ENCODE results near the gene CARS1. TPM values are rescaled to one million over a fixed set of nuclear protein-coding genes. Genes with fewer than 3 reads are reported as not detected.

The CARS1 gene
- total RNA-seq, 1 donor from 2014 or later = 51.8 TPM

DNA sequence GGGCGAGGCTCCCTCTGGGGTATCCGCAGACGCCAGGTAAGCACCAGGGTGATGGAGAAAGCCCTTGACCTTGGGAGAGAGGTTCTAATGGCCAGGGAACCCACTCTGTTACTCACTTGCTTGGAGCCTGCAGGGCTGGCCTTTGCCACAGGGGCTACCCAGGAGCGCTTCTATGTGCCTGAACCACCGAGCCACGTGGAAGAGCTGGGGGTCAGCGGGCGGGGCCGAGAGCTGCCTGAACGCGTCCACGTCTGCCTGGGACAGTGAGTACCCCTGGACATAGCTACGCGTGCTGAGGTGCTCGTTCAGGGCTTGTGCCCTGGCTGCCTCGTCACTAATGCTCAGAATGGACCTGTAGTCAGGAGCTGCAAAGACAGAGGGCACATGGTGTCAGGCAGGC lies 9.6 kb downstream of the CARS1 start:
- H3K27ac Mint-ChIP-seq = no peak overlapping the region
- intact Hi-C loops (cut with micrococcal nuclease) = no loop called here
- H3K4me1 Mint-ChIP-seq (ENCODE audit: low read depth) = peaks cover 15% of the 10 kb centered on the region
- no peaks in the 10 kb centered on the region for H3K9me3 Mint-ChIP-seq
- peaks cover 26% of the 10 kb centered on the region for H3K36me3 Mint-ChIP-seq (ENCODE audit: low read depth)
- no peaks in the 10 kb centered on the region for H3K27me3 Mint-ChIP-seq (ENCODE audit: low read depth)
- no peak overlapping the region for H3K4me3 Mint-ChIP-seq (ENCODE audit: low read depth)
- no peak for DNase-seq (ENCODE audit: low spot score)

DNA sequence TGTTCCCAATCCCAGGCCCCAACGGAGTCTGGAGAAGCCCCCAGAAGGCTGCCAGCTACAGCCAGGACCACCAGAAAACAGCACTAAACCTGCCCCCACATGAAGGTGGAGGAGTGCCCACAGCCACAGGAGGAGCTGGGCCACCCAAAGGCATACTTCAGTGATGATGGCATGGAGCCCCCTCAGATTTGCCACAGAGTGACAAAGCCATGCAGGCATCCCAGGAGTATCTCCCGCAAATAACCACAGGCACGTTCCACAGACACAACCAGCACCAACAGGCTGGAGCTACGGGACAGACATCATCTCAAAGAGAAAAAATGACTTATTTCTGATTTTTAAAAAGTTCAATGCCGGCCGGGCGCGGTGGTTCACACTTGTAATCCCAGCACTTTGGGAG lies 10.6 kb downstream of the CARS1 start:
- no peak overlapping the region for H3K4me3 Mint-ChIP-seq (ENCODE audit: low read depth)
- H3K9me3 Mint-ChIP-seq = no peaks in the 10 kb centered on the region
- H3K27me3 Mint-ChIP-seq (ENCODE audit: low read depth) = no peaks in the 10 kb centered on the region
- peaks cover 15% of the 10 kb centered on the region for H3K4me1 Mint-ChIP-seq (ENCODE audit: low read depth)
- intact Hi-C loops (cut with micrococcal nuclease) = no loop called here
- DNase-seq (ENCODE audit: low spot score) = no peak
- peaks cover 27% of the 10 kb centered on the region for H3K36me3 Mint-ChIP-seq (ENCODE audit: low read depth)
- no peak overlapping the region for H3K27ac Mint-ChIP-seq

DNA sequence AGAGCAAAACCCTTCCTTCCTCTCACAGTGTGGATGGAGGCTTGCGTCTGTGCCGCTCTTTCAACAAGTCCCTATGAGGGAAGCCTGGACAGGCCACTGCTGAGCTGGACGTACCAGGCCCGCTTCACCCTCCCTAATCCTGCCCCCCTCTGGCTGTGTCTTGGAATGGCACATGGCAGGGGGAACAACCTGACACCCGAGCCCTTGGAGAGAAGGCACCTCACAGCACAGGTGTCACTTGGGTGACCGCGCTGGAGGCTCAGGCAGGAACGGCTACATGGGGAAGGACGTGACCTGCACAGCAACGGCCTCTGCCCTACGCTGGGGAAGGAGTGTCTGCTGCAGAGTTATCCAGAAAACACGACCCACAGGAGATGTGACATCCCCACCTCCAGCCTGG lies 11.0 kb downstream of the CARS1 start:
- Mint-ChIP-seq H3K27ac (no peak overlapping the region), H3K36me3 (ENCODE audit: low read depth) (peaks cover 30% of the 10 kb centered on the region), H3K27me3 (ENCODE audit: low read depth) (no peaks in the 10 kb centered on the region), H3K4me3 (ENCODE audit: low read depth) (no peak overlapping the region), H3K9me3 (no peaks in the 10 kb centered on the region), H3K4me1 (ENCODE audit: low read depth) (peaks cover 13% of the 10 kb centered on the region)
- intact Hi-C loops (cut with micrococcal nuclease) = no loop called here
- no peak for DNase-seq (ENCODE audit: low spot score)

DNA sequence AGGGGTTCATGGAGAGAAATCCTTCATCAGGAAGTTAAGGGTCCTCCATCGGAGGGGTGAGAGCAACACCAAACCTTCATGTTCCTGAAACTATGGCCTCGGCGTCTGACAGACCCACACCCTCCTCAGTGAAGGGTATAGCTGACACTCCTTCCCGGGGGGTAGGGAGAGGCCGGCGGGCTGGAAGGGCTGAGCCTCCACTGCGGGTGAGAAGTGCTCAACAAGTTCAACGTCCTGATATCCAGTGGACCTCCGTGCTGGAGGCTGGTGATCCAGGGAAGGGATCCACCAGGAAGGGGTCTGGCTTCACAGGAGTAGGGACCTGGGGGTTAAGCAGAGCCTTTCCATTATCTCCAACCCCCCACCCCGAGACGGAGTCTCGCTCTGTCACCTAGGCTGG lies 12.3 kb downstream of the CARS1 start:
- Mint-ChIP-seq H3K27ac (no peak overlapping the region), H3K27me3 (ENCODE audit: low read depth) (no peaks in the 10 kb centered on the region), H3K36me3 (ENCODE audit: low read depth) (peaks cover 35% of the 10 kb centered on the region), H3K4me3 (ENCODE audit: low read depth) (no peak overlapping the region), H3K9me3 (no peaks in the 10 kb centered on the region), H3K4me1 (ENCODE audit: low read depth) (peaks cover 7% of the 10 kb centered on the region)
- DNase-seq (ENCODE audit: low spot score) = no peak
- intact Hi-C loops (cut with micrococcal nuclease) = no loop called here

DNA sequence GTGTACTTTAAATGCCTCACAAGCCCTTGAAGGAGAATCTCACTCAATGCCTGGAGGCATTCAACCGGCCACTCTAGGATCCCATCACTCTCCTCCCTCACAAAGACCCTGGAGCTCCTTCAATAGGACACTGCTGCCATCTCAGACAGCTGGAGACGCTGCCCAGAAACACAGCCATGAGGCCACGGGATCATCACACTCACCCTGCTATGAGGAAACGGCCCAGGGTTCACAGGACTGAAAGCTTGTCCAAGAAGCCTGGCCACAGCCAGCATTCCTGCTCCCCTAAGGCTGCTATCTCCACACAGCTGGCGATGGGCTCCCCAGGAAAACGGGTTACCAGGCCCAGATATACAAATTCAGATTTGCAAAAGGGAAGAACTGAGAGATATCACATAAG lies 13.2 kb downstream of the CARS1 start:
- H3K4me3 Mint-ChIP-seq (ENCODE audit: low read depth) = no peak overlapping the region
- H3K4me1 Mint-ChIP-seq (ENCODE audit: low read depth) = peaks cover 2% of the 10 kb centered on the region
- H3K9me3 Mint-ChIP-seq = no peaks in the 10 kb centered on the region
- peaks cover 39% of the 10 kb centered on the region for H3K36me3 Mint-ChIP-seq (ENCODE audit: low read depth)
- DNase-seq (ENCODE audit: low spot score) = no peak
- H3K27me3 Mint-ChIP-seq (ENCODE audit: low read depth) = no peaks in the 10 kb centered on the region
- intact Hi-C loops (cut with micrococcal nuclease) = no loop called here
- H3K27ac Mint-ChIP-seq = peak overlapping the region; percentile 17

DNA sequence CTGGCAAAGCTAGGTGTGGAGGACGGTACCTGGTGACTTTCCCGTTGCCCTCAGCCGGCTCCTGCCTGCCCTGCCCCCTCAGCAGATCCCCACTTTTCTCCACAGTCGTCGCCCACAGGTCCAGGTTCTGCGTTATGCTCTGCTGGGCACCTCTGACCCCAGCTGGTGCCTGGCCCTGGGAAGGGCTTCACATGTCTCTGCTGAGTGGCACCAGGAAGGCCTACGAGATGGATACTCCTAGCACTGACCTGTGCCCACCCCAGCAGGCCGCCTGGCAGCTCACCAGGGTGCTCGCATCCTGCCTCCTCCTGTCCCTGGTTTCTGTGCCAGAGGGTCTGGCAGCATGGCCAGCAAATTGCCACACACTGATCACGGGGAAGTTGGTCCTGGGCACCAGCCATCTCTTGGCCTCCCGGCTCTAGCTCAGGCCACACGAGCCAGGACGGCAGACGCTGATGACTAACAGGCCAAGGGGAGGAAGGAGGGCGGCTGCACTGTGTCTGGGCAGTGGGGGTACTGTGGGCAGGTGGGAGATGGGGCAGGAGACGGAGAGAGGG lies 13.8 kb downstream of the CARS1 start:
- no peak for DNase-seq (ENCODE audit: low spot score)
- no peak overlapping the region for H3K27ac Mint-ChIP-seq
- no peaks in the 10 kb centered on the region for H3K9me3 Mint-ChIP-seq
- H3K36me3 Mint-ChIP-seq (ENCODE audit: low read depth) = peaks cover 43% of the 10 kb centered on the region
- H3K4me1 Mint-ChIP-seq (ENCODE audit: low read depth) = peaks cover 2% of the 10 kb centered on the region
- intact Hi-C loops (cut with micrococcal nuclease) = no loop called here
- no peaks in the 10 kb centered on the region for H3K27me3 Mint-ChIP-seq (ENCODE audit: low read depth)
- no peak overlapping the region for H3K4me3 Mint-ChIP-seq (ENCODE audit: low read depth)

DNA sequence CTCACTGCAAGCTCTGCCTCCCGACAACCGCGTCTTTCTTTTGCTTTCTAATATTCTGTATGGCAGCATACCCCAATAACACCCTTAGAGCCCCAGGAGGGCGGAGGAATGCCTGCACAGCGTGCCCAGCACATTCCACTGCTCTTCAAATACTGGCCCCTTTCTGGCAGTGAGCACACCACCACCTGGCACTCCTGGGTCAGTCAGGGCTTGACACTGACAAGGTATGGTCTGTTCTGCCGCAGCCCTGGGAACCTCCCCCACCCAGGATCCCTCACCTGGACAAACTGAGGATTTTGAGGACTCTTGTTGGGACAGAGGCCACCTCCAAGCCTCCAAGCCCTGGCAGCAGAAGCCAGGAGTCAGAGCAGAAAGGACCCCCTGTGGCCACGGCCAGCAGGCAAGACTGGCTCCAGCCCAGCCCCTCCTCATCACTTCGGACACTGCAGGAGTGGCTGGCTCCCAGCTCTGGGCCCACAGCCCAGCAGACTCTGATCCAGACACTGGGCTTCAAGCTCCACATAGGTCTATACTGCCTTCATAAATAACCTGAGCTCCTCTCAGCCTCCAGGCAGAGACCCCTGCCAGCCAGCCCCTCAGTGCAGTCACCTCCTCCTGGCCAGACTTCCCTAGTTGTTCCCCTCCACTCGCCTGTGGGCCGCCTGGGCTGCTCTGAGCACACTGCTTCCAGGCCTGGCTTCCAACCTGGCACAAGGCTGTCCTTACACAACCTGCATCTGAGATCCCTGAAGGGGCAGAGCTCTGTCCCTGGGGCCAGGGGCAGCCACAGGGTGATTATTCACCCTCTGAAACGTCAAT lies 14.5 kb downstream of the CARS1 start:
- no peak for DNase-seq (ENCODE audit: low spot score)
- Mint-ChIP-seq H3K4me3 (ENCODE audit: low read depth) (no peak overlapping the region), H3K36me3 (ENCODE audit: low read depth) (peaks cover 48% of the 10 kb centered on the region), H3K27ac (no peak overlapping the region), H3K4me1 (ENCODE audit: low read depth) (peaks cover 2% of the 10 kb centered on the region), H3K9me3 (no peaks in the 10 kb centered on the region), H3K27me3 (ENCODE audit: low read depth) (no peaks in the 10 kb centered on the region)
- intact Hi-C loops (cut with micrococcal nuclease) = no loop called here

DNA sequence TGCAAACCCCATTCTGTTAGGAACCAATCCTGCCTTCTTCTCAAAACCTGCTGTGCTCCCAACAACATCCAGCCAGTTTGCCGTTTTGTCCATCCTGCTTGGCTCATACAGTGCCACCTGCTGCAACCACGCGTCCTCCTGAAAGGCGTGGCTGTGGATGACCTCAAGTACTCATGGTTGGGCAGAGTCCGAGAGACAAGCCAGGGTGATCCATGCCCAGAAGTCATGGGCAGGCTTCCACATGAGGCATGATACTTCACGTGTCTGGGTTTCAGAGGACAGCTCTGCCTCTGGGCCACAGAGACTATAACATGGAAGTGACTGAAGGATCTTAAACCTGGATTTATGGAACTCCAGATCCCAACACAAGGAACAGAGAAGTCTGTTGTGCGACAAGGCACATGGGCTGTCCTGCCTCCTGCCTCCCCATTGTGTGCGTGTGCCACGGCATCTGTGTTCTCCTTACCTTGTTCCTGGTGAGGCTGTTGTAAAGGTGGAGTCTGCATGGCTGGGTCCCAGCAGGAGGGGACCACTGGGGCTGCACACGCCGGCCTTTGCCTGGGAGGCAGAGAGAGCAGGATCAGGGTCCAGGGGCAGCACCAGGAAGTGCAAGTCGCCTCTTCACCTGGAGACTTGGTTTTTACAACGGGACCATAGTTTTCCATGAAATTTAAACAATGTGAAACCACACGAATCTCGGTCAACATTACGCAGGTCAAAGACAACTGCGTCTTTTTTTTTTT lies 15.4 kb downstream of the CARS1 start:
- no peak for DNase-seq (ENCODE audit: low spot score)
- H3K9me3 Mint-ChIP-seq = no peaks in the 10 kb centered on the region
- peaks cover 51% of the 10 kb centered on the region for H3K36me3 Mint-ChIP-seq (ENCODE audit: low read depth)
- H3K4me1 Mint-ChIP-seq (ENCODE audit: low read depth) = peaks cover 6% of the 10 kb centered on the region
- no peaks in the 10 kb centered on the region for H3K27me3 Mint-ChIP-seq (ENCODE audit: low read depth)
- intact Hi-C loops (cut with micrococcal nuclease) = no loop called here
- H3K4me3 Mint-ChIP-seq (ENCODE audit: low read depth) = no peak overlapping the region
- no peak overlapping the region for H3K27ac Mint-ChIP-seq

DNA sequence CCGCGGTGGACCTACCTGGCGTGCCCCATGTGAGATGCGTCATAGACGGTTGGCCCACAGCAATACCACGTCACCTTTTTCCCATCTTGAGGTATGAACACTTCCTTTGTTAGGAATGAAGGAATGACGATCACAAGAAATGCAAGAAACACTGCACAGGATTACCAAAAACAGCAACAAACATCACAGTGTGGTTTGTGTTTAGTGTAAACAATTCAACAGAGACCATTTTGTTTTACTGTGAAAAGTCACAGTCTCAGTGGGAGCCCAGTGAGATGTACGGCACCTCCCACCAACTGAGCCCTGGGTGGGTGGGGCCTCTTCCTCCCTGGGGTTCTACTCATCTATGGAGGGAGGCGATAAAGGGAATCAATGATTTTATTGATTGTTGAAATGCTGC lies 16.3 kb downstream of the CARS1 start:
- H3K27me3 Mint-ChIP-seq (ENCODE audit: low read depth) = no peaks in the 10 kb centered on the region
- H3K4me1 Mint-ChIP-seq (ENCODE audit: low read depth) = peaks cover 6% of the 10 kb centered on the region
- intact Hi-C loops (cut with micrococcal nuclease) = no loop called here
- H3K27ac Mint-ChIP-seq = no peak overlapping the region
- H3K36me3 Mint-ChIP-seq (ENCODE audit: low read depth) = peaks cover 55% of the 10 kb centered on the region
- no peak overlapping the region for H3K4me3 Mint-ChIP-seq (ENCODE audit: low read depth)
- no peak for DNase-seq (ENCODE audit: low spot score)
- H3K9me3 Mint-ChIP-seq = no peaks in the 10 kb centered on the region

DNA sequence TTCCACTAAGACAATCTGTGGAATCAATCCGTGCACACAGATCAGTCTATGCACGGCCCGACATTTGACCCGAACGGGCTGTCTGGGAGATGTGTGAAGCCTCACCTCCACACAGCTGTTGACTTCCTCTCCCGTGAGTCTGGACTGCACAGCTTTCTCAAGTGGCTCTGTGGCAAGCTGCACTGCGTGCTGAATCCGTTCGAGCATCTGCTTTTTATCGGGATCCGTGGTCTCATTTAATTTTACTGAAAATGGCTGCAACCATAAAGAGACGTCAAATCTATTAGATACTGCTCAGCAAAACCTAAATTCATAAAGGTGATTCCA lies 19.3 kb downstream of the CARS1 start:
- no peak overlapping the region for H3K27ac Mint-ChIP-seq
- H3K27me3 Mint-ChIP-seq (ENCODE audit: low read depth) = no peaks in the 10 kb centered on the region
- intact Hi-C loops (cut with micrococcal nuclease) = loop anchor here (1.0 to 5.0 kb wide), 2 partner anchors 53 to 179 kb away; partner anchors contain the start of gene MRGPRG
- H3K4me1 Mint-ChIP-seq (ENCODE audit: low read depth) = peaks cover 4% of the 10 kb centered on the region
- H3K36me3 Mint-ChIP-seq (ENCODE audit: low read depth) = peaks cover 62% of the 10 kb centered on the region
- no peak overlapping the region for H3K4me3 Mint-ChIP-seq (ENCODE audit: low read depth)
- H3K9me3 Mint-ChIP-seq = no peaks in the 10 kb centered on the region
- DNase-seq (ENCODE audit: low spot score) = no peak

DNA sequence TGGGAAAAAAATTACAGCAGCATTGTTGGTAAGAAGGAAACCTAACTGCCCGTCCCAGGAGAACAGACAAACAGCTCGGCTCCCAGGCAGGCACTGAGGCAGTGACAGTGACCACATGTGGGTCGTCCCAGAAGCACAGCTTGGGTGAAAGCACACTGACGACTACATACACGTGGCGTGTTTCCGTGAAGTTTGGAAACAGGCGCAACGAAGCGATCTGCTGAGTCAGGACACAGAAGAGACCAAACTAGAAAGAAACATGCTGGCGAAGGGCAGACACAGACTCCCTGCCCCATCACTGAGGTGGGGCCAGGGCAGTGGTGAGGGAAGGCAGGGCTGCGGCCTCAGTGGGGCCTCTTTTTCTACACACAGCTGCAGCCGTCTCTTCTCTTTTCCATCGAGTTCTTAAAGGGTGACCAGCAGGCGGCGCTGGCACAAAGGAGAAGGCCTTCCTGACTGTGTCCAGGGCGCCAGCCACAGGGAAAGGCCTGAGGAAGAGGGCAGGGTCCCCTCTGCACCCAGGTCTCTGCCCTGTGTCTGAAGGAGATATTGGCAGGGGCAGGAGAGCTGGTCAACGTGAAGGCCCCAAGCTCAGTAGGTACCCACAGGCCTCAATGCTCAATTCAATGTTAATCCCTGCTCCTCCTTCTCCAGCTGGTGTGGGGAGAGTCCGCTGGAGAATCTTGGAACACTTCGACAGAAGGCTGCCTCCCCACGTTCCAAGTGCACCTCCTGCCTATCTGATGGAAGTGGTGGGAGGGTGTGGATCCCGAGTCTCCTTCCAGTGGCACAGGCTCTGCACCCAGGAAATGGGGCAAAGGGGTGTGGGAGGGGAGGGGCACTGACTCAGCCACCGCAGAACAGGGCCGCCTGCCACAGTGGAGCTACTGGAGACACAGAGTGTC lies 19.9 kb downstream of the CARS1 start:
- Mint-ChIP-seq H3K27me3 (ENCODE audit: low read depth) (no peaks in the 10 kb centered on the region), H3K36me3 (ENCODE audit: low read depth) (peaks cover 67% of the 10 kb centered on the region), H3K9me3 (no peaks in the 10 kb centered on the region), H3K27ac (peak overlapping the region; percentile 8), H3K4me3 (ENCODE audit: low read depth) (no peak overlapping the region), H3K4me1 (ENCODE audit: low read depth) (peaks cover 4% of the 10 kb centered on the region)
- intact Hi-C loops (cut with micrococcal nuclease) = loop anchor here (1.0 to 5.0 kb wide), 2 partner anchors 54 to 180 kb away; partner anchors contain the start of gene MRGPRG
- no peak for DNase-seq (ENCODE audit: low spot score)

DNA sequence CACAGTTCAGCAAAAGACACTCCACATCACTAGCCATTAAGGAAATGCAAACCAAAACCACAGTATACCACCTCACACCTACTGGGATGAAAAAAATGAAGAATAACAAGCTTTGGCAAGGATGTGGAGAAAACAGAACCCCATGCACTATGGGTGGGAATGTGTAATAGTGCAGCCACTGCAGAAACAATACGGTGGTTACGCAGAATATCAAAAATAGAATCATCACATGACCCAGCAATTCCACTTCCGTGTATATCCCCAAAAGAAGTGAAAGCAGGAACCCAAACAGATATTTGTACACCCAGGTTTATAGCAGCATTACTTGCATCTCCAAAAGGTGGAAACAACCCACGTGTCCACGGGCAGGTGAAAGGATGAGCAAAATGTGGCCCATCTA lies 20.8 kb downstream of the CARS1 start:
- no peak overlapping the region for H3K27ac Mint-ChIP-seq
- H3K4me1 Mint-ChIP-seq (ENCODE audit: low read depth) = peaks cover 6% of the 10 kb centered on the region
- intact Hi-C loops (cut with micrococcal nuclease) = loop anchor here (5.0 kb wide), 1 partner anchor 181 kb away; the partner anchor contains the start of gene MRGPRG

More for the DNA sequence above, 20.8 kb downstream of the CARS1 start:
- no peak for DNase-seq (ENCODE audit: low spot score)
- Mint-ChIP-seq H3K9me3 (no peaks in the 10 kb centered on the region), H3K27me3 (ENCODE audit: low read depth) (no peaks in the 10 kb centered on the region), H3K4me3 (ENCODE audit: low read depth) (no peak overlapping the region), H3K36me3 (ENCODE audit: low read depth) (peaks cover 69% of the 10 kb centered on the region)
